Measurements from ENCODE around the gene LYSMD2. TPM values are rescaled to one million over a fixed set of nuclear protein-coding genes. Genes with fewer than 3 reads are reported as not detected.

The LYSMD2 gene
- total RNA-seq, 1 experiment from 2014 or later, result 2.9 TPM

GRCh38 chr15:51756482-51756881, 19.0 kb upstream of the LYSMD2 start:
- intact Hi-C loops (cut with micrococcal nuclease; ENCODE audit: unreplicated experiment), result no loop called here
- POLR2A ChIA-PET (ENCODE audit: low non-redundant PET), result no interaction called here
- H3K27ac ChIP-seq (ENCODE audit: low read depth, low read length, poor library complexity, severe bottlenecking), result no peak overlapping the region

GRCh38 chr15:51755790-51756189, 18.3 kb upstream of the LYSMD2 start:
- Histone ChIP-seq H3K4me3 (ENCODE audit: low read depth, low read length, poor library complexity, severe bottlenecking) (no peak overlapping the region), H3K27ac (ENCODE audit: low read depth, low read length, poor library complexity, severe bottlenecking) (no peak overlapping the region), H3K4me1 (ENCODE audit: insufficient read depth, low read length, poor library complexity, severe bottlenecking) (no peaks in the 10 kb centered on the region), H3K9me3 (ENCODE audit: low read depth, low read length, poor library complexity, severe bottlenecking) (no peaks in the 10 kb centered on the region), H3K27me3 (replicated peaks; ENCODE audit: insufficient read depth, low read depth, low read length, poor library complexity) (peaks cover 49% of the 10 kb centered on the region), H3K36me3 (ENCODE audit: insufficient read depth, low read length, poor library complexity, severe bottlenecking) (no peaks in the 10 kb centered on the region)
- BruUV-seq (replicated peaks), result no TSS peak
- intact Hi-C loops (cut with micrococcal nuclease; ENCODE audit: unreplicated experiment), result no loop called here
- CTCF ChIA-PET, result no interaction called here
- no peak for DNase-seq (ENCODE audit: low spot score)
- POLR2A ChIA-PET (ENCODE audit: low non-redundant PET), result no interaction called here
- TF ChIP-seq CTCF (conservative IDR thresholded peaks at IDR 0.05; ENCODE audit: low read depth, low read length) (no peak), EZH2 (IDR thresholded peaks at IDR 0.05; ENCODE audit: borderline replicate concordance, low read depth, low read length, poor library complexity, severe bottlenecking) (no peak)

More at GRCh38 chr15:51756482-51756881, 19.0 kb upstream of the LYSMD2 start:
- no peaks in the 10 kb centered on the region for H3K9me3 ChIP-seq (ENCODE audit: low read depth, low read length, poor library complexity, severe bottlenecking)
- no peaks in the 10 kb centered on the region for H3K36me3 ChIP-seq (ENCODE audit: insufficient read depth, low read length, poor library complexity, severe bottlenecking)
- CTCF ChIA-PET, result interaction anchor here (0.6 kb wide), 1 partner anchor 107 kb away, joined by 3 read pairs; no protein-coding TSS in a partner anchor
- DNase-seq (ENCODE audit: low spot score), result no peak
- no TSS peak for BruUV-seq (replicated peaks)
- no peak overlapping the region for H3K4me3 ChIP-seq (ENCODE audit: low read depth, low read length, poor library complexity, severe bottlenecking)
- H3K4me1 ChIP-seq (ENCODE audit: insufficient read depth, low read length, poor library complexity, severe bottlenecking), result no peaks in the 10 kb centered on the region
- TF ChIP-seq CTCF (conservative IDR thresholded peaks at IDR 0.05; ENCODE audit: low read depth, low read length) (no peak), EZH2 (IDR thresholded peaks at IDR 0.05; ENCODE audit: borderline replicate concordance, low read depth, low read length, poor library complexity, severe bottlenecking) (no peak)
- H3K27me3 ChIP-seq (replicated peaks; ENCODE audit: insufficient read depth, low read depth, low read length, poor library complexity), result peaks cover 44% of the 10 kb centered on the region

DNA sequence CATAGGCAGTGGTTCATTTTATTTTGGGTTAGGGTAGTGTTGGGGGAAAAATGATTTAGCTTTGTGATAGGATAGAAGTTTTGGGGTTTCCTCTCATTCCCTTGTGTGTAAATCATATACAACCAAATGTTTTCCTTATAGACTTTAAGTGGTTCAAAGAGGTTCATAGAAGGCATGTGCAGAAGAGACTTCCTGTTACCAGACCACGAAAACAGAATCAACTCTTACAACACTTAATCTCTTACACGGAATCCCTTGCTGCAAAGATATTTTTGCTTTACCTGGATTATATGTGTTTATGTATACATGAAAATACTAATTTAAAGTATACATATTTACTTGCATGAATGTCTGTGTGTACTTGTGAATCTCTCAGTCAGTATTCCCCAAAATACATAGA, 16.8 kb upstream of the LYSMD2 start:
- intact Hi-C loops (cut with micrococcal nuclease; ENCODE audit: unreplicated experiment), result no loop called here
- CTCF ChIA-PET, result no interaction called here
- peaks cover 64% of the 10 kb centered on the region for H3K27me3 ChIP-seq (replicated peaks; ENCODE audit: insufficient read depth, low read depth, low read length, poor library complexity)
- no peaks in the 10 kb centered on the region for H3K36me3 ChIP-seq (ENCODE audit: insufficient read depth, low read length, poor library complexity, severe bottlenecking)
- no peak overlapping the region for H3K4me3 ChIP-seq (ENCODE audit: low read depth, low read length, poor library complexity, severe bottlenecking)
- H3K9me3 ChIP-seq (ENCODE audit: low read depth, low read length, poor library complexity, severe bottlenecking), result no peaks in the 10 kb centered on the region
- no peak for DNase-seq (ENCODE audit: low spot score)
- TF ChIP-seq CTCF (conservative IDR thresholded peaks at IDR 0.05; ENCODE audit: low read depth, low read length) (no peak), EZH2 (IDR thresholded peaks at IDR 0.05; ENCODE audit: borderline replicate concordance, low read depth, low read length, poor library complexity, severe bottlenecking) (no peak)
- no TSS peak for BruUV-seq (replicated peaks)
- H3K27ac ChIP-seq (ENCODE audit: low read depth, low read length, poor library complexity, severe bottlenecking), result no peak overlapping the region
- no peaks in the 10 kb centered on the region for H3K4me1 ChIP-seq (ENCODE audit: insufficient read depth, low read length, poor library complexity, severe bottlenecking)
- POLR2A ChIA-PET (ENCODE audit: low non-redundant PET), result no interaction called here
